Epithelial cell of proximal tubule (primary cell): ENCODE data around the gene CADPS. TPM values are rescaled to one million over a fixed set of nuclear protein-coding genes. Genes with fewer than 3 reads are reported as not detected.

Source experiments
- DNase-seq: peaks from one replicate; pipeline ENCODE4 v3.0.0-alpha.2; 2011; ENCODE audit warnings: low read depth
- H3K4me3 ChIP-seq: 2 replicates; pipeline ENCODE4 v1.5.1; 2011; ENCODE audit warnings: low read depth, mild to moderate bottlenecking, low read length
- CTCF ChIP-seq: conservative IDR thresholded peaks from 2 replicates; pipeline ENCODE4 v1.5.1; 2012; ENCODE audit warnings: low read depth, mild to moderate bottlenecking, low read length
- total RNA-seq: library from RNA; depleted of rRNA; stranded (reverse); fragments of >200 nt; gene quantifications from 2 replicates; pipeline ENCODE4 v1.2.3, GENCODE V29; 2015

Gene CADPS
- total RNA-seq, 1 donor from 2014 or later = not detected

GRCh38 chr3:62553811-62554210 is 321.4 kb downstream of the CADPS start:
- H3K4me3 ChIP-seq = no peak overlapping the region
- no peak for DNase-seq
- TF ChIP-seq CTCF = no peak

GRCh38 chr3:62551556-62551955 is 323.7 kb downstream of the CADPS start:
- H3K4me3 ChIP-seq = no peak overlapping the region
- TF ChIP-seq CTCF = no peak
- no peak for DNase-seq

- DNase-seq = no peak
- no peak overlapping the region for H3K4me3 ChIP-seq
- no peak for TF ChIP-seq CTCF
Observed at GRCh38 chr3:62550439-62550838, 324.8 kb downstream of the CADPS start.

- TF ChIP-seq CTCF = no peak
- no peak for DNase-seq
Observed at GRCh38 chr3:62548528-62549205, 326.5 kb downstream of the CADPS start.

GRCh38 chr3:62546266-62546665 is 328.9 kb downstream of the CADPS start:
- no peak overlapping the region for H3K4me3 ChIP-seq
- TF ChIP-seq CTCF = no peak
- DNase-seq = no peak

More at GRCh38 chr3:62548528-62549205, 326.5 kb downstream of the CADPS start:
- H3K4me3 ChIP-seq = no peak overlapping the region

- DNase-seq = no peak
Observed at GRCh38 chr3:62542185-62542584, 333.0 kb downstream of the CADPS start.

More at GRCh38 chr3:62542185-62542584, 333.0 kb downstream of the CADPS start:
- H3K4me3 ChIP-seq = no peak overlapping the region
- no peak for TF ChIP-seq CTCF
